ENCODE measurements around the gene CYP27A1. TPM values are rescaled to one million over a fixed set of nuclear protein-coding genes. Genes with fewer than 3 reads are reported as not detected.

The CYP27A1 gene
- total RNA-seq, 1 experiment from 2014 or later, result 1.2 TPM

GRCh38 chr2:218857371-218858137 is 75.6 kb downstream of the CYP27A1 start:
- POLR2A ChIA-PET (ENCODE audit: low non-redundant PET), result no interaction called here
- CTCF ChIA-PET, result interaction anchor here (0.6 to 1.3 kb wide), 2 partner anchors 19 to 198 kb away, joined by 5 to 7 read pairs; partner anchors contain the start of genes BCS1L and ZNF142
- H3K4me1 ChIP-seq (ENCODE audit: insufficient read depth, low read length, poor library complexity, severe bottlenecking), result peaks cover 12% of the 10 kb centered on the region
- H3K27me3 ChIP-seq (replicated peaks; ENCODE audit: insufficient read depth, low read depth, low read length, poor library complexity), result peaks cover 23% of the 10 kb centered on the region
- H3K36me3 ChIP-seq (ENCODE audit: insufficient read depth, low read length, poor library complexity, severe bottlenecking), result no peaks in the 10 kb centered on the region
- H3K4me3 ChIP-seq (ENCODE audit: low read depth, low read length, poor library complexity, severe bottlenecking), result no peak overlapping the region
- BruUV-seq (replicated peaks), result no TSS peak
- intact Hi-C loops (cut with micrococcal nuclease; ENCODE audit: unreplicated experiment), result loop anchor here (10.0 kb wide), 2 partner anchors 297 to 437 kb away; no protein-coding TSS in a partner anchor
- peak; percentile 61 for DNase-seq (ENCODE audit: low spot score)
- no peak overlapping the region for H3K27ac ChIP-seq (ENCODE audit: low read depth, low read length, poor library complexity, severe bottlenecking)
- no peaks in the 10 kb centered on the region for H3K9me3 ChIP-seq (ENCODE audit: low read depth, low read length, poor library complexity, severe bottlenecking)
- TF ChIP-seq EZH2 (IDR thresholded peaks at IDR 0.05; ENCODE audit: borderline replicate concordance, low read depth, low read length, poor library complexity, severe bottlenecking) (no peak), CTCF (conservative IDR thresholded peaks at IDR 0.05; ENCODE audit: low read depth, low read length) (no peak)

- CTCF ChIA-PET, result interaction anchor here (1.3 to 2.1 kb wide), 2 partner anchors 11 to 18 kb away, joined by 5 read pairs; no protein-coding TSS in a partner anchor
- intact Hi-C loops (cut with micrococcal nuclease; ENCODE audit: unreplicated experiment), result loop anchor here (10.0 kb wide), 2 partner anchors 297 to 437 kb away; no protein-coding TSS in a partner anchor
Measured at GRCh38 chr2:218858138-218858445, 76.1 kb downstream of the CYP27A1 start.

More at GRCh38 chr2:218858138-218858445, 76.1 kb downstream of the CYP27A1 start:
- no peak for DNase-seq (ENCODE audit: low spot score)
- Histone ChIP-seq H3K27ac (ENCODE audit: low read depth, low read length, poor library complexity, severe bottlenecking) (no peak overlapping the region), H3K9me3 (ENCODE audit: low read depth, low read length, poor library complexity, severe bottlenecking) (no peaks in the 10 kb centered on the region), H3K36me3 (ENCODE audit: insufficient read depth, low read length, poor library complexity, severe bottlenecking) (no peaks in the 10 kb centered on the region), H3K4me3 (ENCODE audit: low read depth, low read length, poor library complexity, severe bottlenecking) (no peak overlapping the region), H3K27me3 (replicated peaks; ENCODE audit: insufficient read depth, low read depth, low read length, poor library complexity) (peaks cover 23% of the 10 kb centered on the region), H3K4me1 (ENCODE audit: insufficient read depth, low read length, poor library complexity, severe bottlenecking) (peaks cover 12% of the 10 kb centered on the region)
- BruUV-seq (replicated peaks), result no TSS peak
- TF ChIP-seq CTCF (conservative IDR thresholded peaks at IDR 0.05; ENCODE audit: low read depth, low read length) (no peak), EZH2 (IDR thresholded peaks at IDR 0.05; ENCODE audit: borderline replicate concordance, low read depth, low read length, poor library complexity, severe bottlenecking) (no peak)
- POLR2A ChIA-PET (ENCODE audit: low non-redundant PET), result no interaction called here

Data from A673 (cell line).